ENCODE data around the gene GPR142. TPM values are rescaled to one million over a fixed set of nuclear protein-coding genes. Genes with fewer than 3 reads are reported as not detected.
A peak's percentile ranks its signal among the peaks of the same experiment; 100 is the strongest.

Gene GPR142
- polyA plus RNA-seq, 1 donor (not counting 4 experiments of a cell fraction or from before 2014, with no cell fraction given): not detected

DNA sequence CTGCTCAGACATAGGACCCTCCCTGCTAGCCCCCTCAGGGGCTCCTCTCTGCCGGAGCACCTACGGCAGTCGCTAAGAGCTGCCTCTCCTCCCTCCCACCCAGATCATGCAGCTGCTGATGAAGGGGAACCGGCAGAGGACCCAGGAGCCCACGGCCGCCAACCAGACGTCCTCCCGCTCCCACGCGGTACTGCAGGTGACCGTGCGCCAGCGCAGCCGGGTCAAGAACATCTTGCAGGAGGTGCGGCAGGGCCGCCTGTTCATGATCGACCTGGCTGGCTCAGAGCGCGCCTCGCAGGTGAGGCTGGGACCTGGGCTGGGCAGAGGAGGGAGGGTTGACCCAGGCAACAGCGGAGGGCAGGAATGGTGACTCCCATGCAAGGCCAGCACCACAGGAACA lies 22.6 kb upstream of the GPR142 start:
- Histone ChIP-seq H3K79me2 (ENCODE audit: control insufficient read depth, insufficient read depth, low read length) (no peaks in the 10 kb centered on the region), H4K20me1 (ENCODE audit: control insufficient read depth, extremely low read depth, insufficient read depth, low read length) (no peaks in the 10 kb centered on the region), H3K4me3 (ENCODE audit: control insufficient read depth in 2 of 3, extremely low read depth in 1 of 3, insufficient read depth in 2 of 3, low read depth in 1 of 3, low read length in 3 of 3) (no peak overlapping the region), H3K27me3 (ENCODE audit: control insufficient read depth, extremely low read depth, insufficient read depth, low read length) (peaks cover 17% of the 10 kb centered on the region), H2AFZ (ENCODE audit: control insufficient read depth, low read length) (no peak overlapping the region), H3K4me2 (ENCODE audit: control insufficient read depth, extremely low read depth, insufficient read depth, low read depth, low read length) (no peak overlapping the region), H3K36me3 (ENCODE audit: control insufficient read depth in 2 of 2, extremely low read depth in 1 of 2, insufficient read depth in 2 of 2, low read length in 2 of 2) (no peaks in the 10 kb centered on the region), H3K9me3 (ENCODE audit: control insufficient read depth, low read depth, low read length) (no peaks in the 10 kb centered on the region), H3K4me1 (ENCODE audit: control insufficient read depth, extremely low read depth, insufficient read depth, low read length) (peaks cover 13% of the 10 kb centered on the region), H3K9me1 (ENCODE audit: control insufficient read depth, extremely low read depth, insufficient read depth, low read length) (no peaks in the 10 kb centered on the region), H3K27ac (ENCODE audit: control insufficient read depth, insufficient read depth, low read length) (no peak overlapping the region), H3K9ac (ENCODE audit: control insufficient read depth, extremely low read depth, insufficient read depth, low read length) (no peak overlapping the region)
- DNase-seq (ENCODE audit: low read depth, low spot score) (no peak), FAIRE-seq (no peak)
- no peak for TF ChIP-seq EZH2 (IDR thresholded peaks at IDR 0.05; ENCODE audit: low read length)
- TF ChIP-seq, protein P1, sequence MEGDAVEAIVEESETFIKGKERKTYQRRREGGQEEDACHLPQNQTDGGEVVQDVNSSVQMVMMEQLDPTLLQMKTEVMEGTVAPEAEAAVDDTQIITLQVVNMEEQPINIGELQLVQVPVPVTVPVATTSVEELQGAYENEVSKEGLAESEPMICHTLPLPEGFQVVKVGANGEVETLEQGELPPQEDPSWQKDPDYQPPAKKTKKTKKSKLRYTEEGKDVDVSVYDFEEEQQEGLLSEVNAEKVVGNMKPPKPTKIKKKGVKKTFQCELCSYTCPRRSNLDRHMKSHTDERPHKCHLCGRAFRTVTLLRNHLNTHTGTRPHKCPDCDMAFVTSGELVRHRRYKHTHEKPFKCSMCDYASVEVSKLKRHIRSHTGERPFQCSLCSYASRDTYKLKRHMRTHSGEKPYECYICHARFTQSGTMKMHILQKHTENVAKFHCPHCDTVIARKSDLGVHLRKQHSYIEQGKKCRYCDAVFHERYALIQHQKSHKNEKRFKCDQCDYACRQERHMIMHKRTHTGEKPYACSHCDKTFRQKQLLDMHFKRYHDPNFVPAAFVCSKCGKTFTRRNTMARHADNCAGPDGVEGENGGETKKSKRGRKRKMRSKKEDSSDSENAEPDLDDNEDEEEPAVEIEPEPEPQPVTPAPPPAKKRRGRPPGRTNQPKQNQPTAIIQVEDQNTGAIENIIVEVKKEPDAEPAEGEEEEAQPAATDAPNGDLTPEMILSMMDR (optimal IDR thresholded peaks at IDR 0.05 in 1 of 3, IDR thresholded peaks at IDR 0.05 in 1 of 3, conservative IDR thresholded peaks at IDR 0.05 in 1 of 3; ENCODE audit: extremely low read depth in 1 of 3, insufficient read depth in 2 of 3, low read length in 3 of 3): no peak
- dilution Hi-C loops (cut with MboI; ENCODE audit: extremely low pct_ligation_motif_present, low sequenced_read_pairs): no loop called here

DNA sequence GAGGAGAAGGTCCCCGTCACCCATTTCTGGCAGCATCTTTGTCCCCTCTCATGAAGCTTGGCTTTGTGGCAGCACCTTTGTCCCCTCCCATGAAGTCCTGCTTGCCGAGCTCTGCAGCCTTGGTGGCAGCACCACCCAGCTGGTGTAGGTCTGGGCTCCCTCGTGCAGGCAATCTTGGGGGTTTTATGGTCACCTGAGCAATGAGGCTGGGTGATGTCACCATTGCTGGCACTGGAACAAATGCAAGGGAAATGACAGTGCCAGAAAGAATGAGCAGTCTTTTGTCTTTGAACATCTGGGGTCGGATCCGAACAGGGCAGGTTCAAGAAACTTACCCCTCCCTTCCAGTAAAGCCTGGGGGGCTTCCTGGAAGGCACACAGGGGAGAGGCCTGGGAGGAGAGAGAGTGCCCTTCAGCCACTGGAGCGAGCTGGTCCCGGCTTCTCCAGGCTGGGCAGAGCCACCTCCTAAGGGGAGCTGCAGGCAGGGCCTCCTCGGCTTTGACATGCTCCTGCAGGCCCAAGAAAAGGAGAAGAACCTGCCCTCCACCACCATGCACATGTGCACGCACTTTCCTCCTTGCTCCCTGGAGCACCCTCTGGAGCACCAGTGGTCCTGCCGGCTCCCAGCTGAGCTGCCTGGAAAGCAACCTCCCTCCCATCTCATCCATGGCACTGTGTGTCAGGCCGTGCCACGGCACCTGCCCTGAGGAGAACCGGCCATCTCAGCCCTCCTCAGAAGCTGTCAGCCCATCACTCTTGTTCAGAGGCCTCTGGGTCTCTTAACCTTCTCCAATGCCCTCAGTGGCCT lies 21.7 kb upstream of the GPR142 start:
- no peak overlapping the region for H3K9ac ChIP-seq (ENCODE audit: control insufficient read depth, extremely low read depth, insufficient read depth, low read length)
- peaks cover 11% of the 10 kb centered on the region for H3K27me3 ChIP-seq (ENCODE audit: control insufficient read depth, extremely low read depth, insufficient read depth, low read length)
- no peaks in the 10 kb centered on the region for H3K79me2 ChIP-seq (ENCODE audit: control insufficient read depth, insufficient read depth, low read length)
- no peaks in the 10 kb centered on the region for H3K9me3 ChIP-seq (ENCODE audit: control insufficient read depth, low read depth, low read length)
- TF ChIP-seq, protein P1 (optimal IDR thresholded peaks at IDR 0.05 in 1 of 3, IDR thresholded peaks at IDR 0.05 in 1 of 3, conservative IDR thresholded peaks at IDR 0.05 in 1 of 3; ENCODE audit: extremely low read depth in 1 of 3, insufficient read depth in 2 of 3, low read length in 3 of 3): no peak
- TF ChIP-seq EZH2 (IDR thresholded peaks at IDR 0.05; ENCODE audit: low read length): no peak
- H3K4me1 ChIP-seq (ENCODE audit: control insufficient read depth, extremely low read depth, insufficient read depth, low read length): peaks cover 13% of the 10 kb centered on the region
- H3K4me2 ChIP-seq (ENCODE audit: control insufficient read depth, extremely low read depth, insufficient read depth, low read depth, low read length): peak overlapping the region; percentile 56
- dilution Hi-C loops (cut with MboI; ENCODE audit: extremely low pct_ligation_motif_present, low sequenced_read_pairs): no loop called here
- DNase-seq (ENCODE audit: low read depth, low spot score) (peak; percentile 25), FAIRE-seq (peak; percentile 64)
- no peak overlapping the region for H3K27ac ChIP-seq (ENCODE audit: control insufficient read depth, insufficient read depth, low read length)
- H3K9me1 ChIP-seq (ENCODE audit: control insufficient read depth, extremely low read depth, insufficient read depth, low read length): no peaks in the 10 kb centered on the region
- no peaks in the 10 kb centered on the region for H3K36me3 ChIP-seq (ENCODE audit: control insufficient read depth in 2 of 2, extremely low read depth in 1 of 2, insufficient read depth in 2 of 2, low read length in 2 of 2)
- H2AFZ ChIP-seq (ENCODE audit: control insufficient read depth, low read length): peak overlapping the region; percentile 20
- H4K20me1 ChIP-seq (ENCODE audit: control insufficient read depth, extremely low read depth, insufficient read depth, low read length): no peaks in the 10 kb centered on the region
- H3K4me3 ChIP-seq (ENCODE audit: control insufficient read depth in 2 of 3, extremely low read depth in 1 of 3, insufficient read depth in 2 of 3, low read depth in 1 of 3, low read length in 3 of 3): no peak overlapping the region

Data from keratinocyte (primary cell).